ENCODE data around the gene CUL9. TPM values are rescaled to one million over a fixed set of nuclear protein-coding genes. Genes with fewer than 3 reads are reported as not detected.
"Not testable (repeated sequence)": the region's sequence is repeated elsewhere in the genome, so short reads cannot be mapped to it uniquely, and the experiment has no call there.

CUL9 gene
- 47.3 TPM for total RNA-seq
- polyA plus RNA-seq (ENCODE audit: insufficient read depth, low read depth, low replicate concordance): 34.7 TPM
- long read RNA-seq, donor 1: 0 reads
- long read RNA-seq, donor 2: 0 reads
- long read RNA-seq, donor 3, partial matches to known transcripts: 216 of 441 reads
- long read RNA-seq, donor 3, other reads (novel, unspliced or antisense): 224 of 441 reads
- long read RNA-seq, donor 4, partial matches to known transcripts: 369 of 369 reads
- long read RNA-seq, donor 4, other reads (novel, unspliced or antisense): 0 of 369 reads
- long read RNA-seq, donor 5: 0 reads
- long read RNA-seq, donor 6, partial matches to known transcripts: 365 of 755 reads
- long read RNA-seq, donor 6, other reads (novel, unspliced or antisense): 390 of 755 reads
- long read RNA-seq, donor 7, partial matches to known transcripts: 13 of 18 reads
- long read RNA-seq, donor 7, other reads (novel, unspliced or antisense): 5 of 18 reads
- long read RNA-seq, donor 8: 0 reads
- long read RNA-seq, donor 9: 0 reads
- long read RNA-seq, donor 10, partial matches to known transcripts: 0 of 2 reads
- long read RNA-seq, donor 10, other reads (novel, unspliced or antisense): 0 of 2 reads

- Histone ChIP-seq H3K27me3 (ENCODE audit: control insufficient read depth, insufficient read depth, low read length) (no peaks in the 10 kb centered on the region), H3K4me1 (ENCODE audit: control insufficient read depth in 2 of 3, insufficient read depth in 2 of 3, low read depth in 1 of 3, low read length in 3 of 3) (peaks cover 2 to 16% (median 5%) of the 10 kb centered on the region in 3 donors), H3K36me3 (ENCODE audit: control insufficient read depth in 2 of 3, insufficient read depth in 3 of 3, low read length in 3 of 3) (peaks cover 4 to 19% (median 18%) of the 10 kb centered on the region in 3 donors), H3K9me3 (ENCODE audit: control insufficient read depth in 2 of 3, insufficient read depth in 1 of 3, low read length in 3 of 3) (no peaks in the 10 kb centered on the region), H3K27ac (ENCODE audit: low read depth in 2 of 2, low read length in 2 of 2) (peak within 1 kb of the TSS; percentile 34 to 55), H3K4me3 (ENCODE audit: low read length in 3 of 3) (peak within 1 kb of the TSS; percentile 82 to 87 (median 85)), H3K9ac (ENCODE audit: low read length in 3 of 3) (peak within 1 kb of the TSS; percentile 58 to 80 (median 77))
- TF ChIP-seq, protein P1, sequence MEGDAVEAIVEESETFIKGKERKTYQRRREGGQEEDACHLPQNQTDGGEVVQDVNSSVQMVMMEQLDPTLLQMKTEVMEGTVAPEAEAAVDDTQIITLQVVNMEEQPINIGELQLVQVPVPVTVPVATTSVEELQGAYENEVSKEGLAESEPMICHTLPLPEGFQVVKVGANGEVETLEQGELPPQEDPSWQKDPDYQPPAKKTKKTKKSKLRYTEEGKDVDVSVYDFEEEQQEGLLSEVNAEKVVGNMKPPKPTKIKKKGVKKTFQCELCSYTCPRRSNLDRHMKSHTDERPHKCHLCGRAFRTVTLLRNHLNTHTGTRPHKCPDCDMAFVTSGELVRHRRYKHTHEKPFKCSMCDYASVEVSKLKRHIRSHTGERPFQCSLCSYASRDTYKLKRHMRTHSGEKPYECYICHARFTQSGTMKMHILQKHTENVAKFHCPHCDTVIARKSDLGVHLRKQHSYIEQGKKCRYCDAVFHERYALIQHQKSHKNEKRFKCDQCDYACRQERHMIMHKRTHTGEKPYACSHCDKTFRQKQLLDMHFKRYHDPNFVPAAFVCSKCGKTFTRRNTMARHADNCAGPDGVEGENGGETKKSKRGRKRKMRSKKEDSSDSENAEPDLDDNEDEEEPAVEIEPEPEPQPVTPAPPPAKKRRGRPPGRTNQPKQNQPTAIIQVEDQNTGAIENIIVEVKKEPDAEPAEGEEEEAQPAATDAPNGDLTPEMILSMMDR (IDR thresholded peaks at IDR 0.05; ENCODE audit: borderline replicate concordance, extremely low read depth, insufficient read depth): no peak
- FAIRE-seq: no peak
- DNase-seq: peak; percentile 84 to 96 (median 92)
- intact Hi-C loops (cut with DNase I): no loop called here
These were observed at the start of gene CUL9 for GRCh38 chr6:43181942-43182860. Gene CUL9 (plus strand): TSS chr6:43182196. CDS start chr6:43184311, 2,115 bp downstream.

GRCh38 chr6:43138267-43138666 lies 43.7 kb upstream of the CUL9 start:
- TF ChIP-seq, protein P1 (IDR thresholded peaks at IDR 0.05; ENCODE audit: borderline replicate concordance, extremely low read depth, insufficient read depth): no peak
- peaks cover 0 to 3% (median 0%) of the 10 kb centered on the region in 3 donors for H3K36me3 ChIP-seq (ENCODE audit: control insufficient read depth in 2 of 3, insufficient read depth in 3 of 3, low read length in 3 of 3)
- intact Hi-C loops (cut with DNase I): no loop called here
- H3K27me3 ChIP-seq (ENCODE audit: control insufficient read depth, insufficient read depth, low read length): no peaks in the 10 kb centered on the region
- H3K9ac ChIP-seq (ENCODE audit: low read length in 3 of 3): no peak overlapping the region
- peaks cover 0 to under 1% (median 0%) of the 10 kb centered on the region in 3 donors for H3K4me1 ChIP-seq (ENCODE audit: control insufficient read depth in 2 of 3, insufficient read depth in 2 of 3, low read depth in 1 of 3, low read length in 3 of 3)
- DNase-seq (no peak), FAIRE-seq (no peak)
- H3K9me3 ChIP-seq (ENCODE audit: control insufficient read depth in 2 of 3, insufficient read depth in 1 of 3, low read length in 3 of 3): no peaks in the 10 kb centered on the region
- H3K4me3 ChIP-seq (ENCODE audit: low read length in 3 of 3): no peak overlapping the region
- no peak overlapping the region for H3K27ac ChIP-seq (ENCODE audit: low read depth in 2 of 2, low read length in 2 of 2)

DNA sequence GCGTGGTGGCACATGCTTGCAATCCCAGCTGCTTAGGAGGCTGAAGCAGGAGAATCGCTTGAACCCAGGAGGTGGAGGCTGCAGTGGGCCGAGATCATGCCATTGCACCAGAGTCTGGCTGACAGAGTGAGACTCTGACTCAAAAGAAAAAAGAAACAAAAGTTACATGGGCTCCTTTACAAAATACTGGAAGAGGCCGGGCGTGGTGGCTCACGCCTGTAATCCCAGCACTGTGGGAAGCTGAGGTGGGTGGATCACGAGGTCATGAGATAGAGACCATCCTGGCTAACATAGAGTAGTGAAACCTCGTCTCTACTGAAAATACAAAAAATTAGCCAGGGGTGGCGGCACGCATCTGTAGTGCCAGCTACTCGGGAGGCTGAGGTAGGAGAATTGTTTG lies 42.0 kb upstream of the CUL9 start:
- not testable (repeated sequence) for FAIRE-seq

More for the DNA sequence above, 42.0 kb upstream of the CUL9 start:
- H3K9me3 ChIP-seq (ENCODE audit: control insufficient read depth in 2 of 3, insufficient read depth in 1 of 3, low read length in 3 of 3); H3K27ac ChIP-seq (ENCODE audit: low read depth in 2 of 2, low read length in 2 of 2); intact Hi-C loops (cut with DNase I); H3K4me3 ChIP-seq (ENCODE audit: low read length in 3 of 3); H3K9ac ChIP-seq (ENCODE audit: low read length in 3 of 3); H3K36me3 ChIP-seq (ENCODE audit: control insufficient read depth in 2 of 3, insufficient read depth in 3 of 3, low read length in 3 of 3); H3K4me1 ChIP-seq (ENCODE audit: control insufficient read depth in 2 of 3, insufficient read depth in 2 of 3, low read depth in 1 of 3, low read length in 3 of 3); H3K27me3 ChIP-seq (ENCODE audit: control insufficient read depth, insufficient read depth, low read length); DNase-seq: not testable (repeated sequence)

Data from kidney (tissue), 22 donors.